ENCODE data around the gene PAX9.
A peak's percentile ranks its signal among the peaks of the same experiment; 100 is the strongest.

PAX9 gene

GRCh38 chr14:36655963-36656686 lies 5.5 kb upstream of the PAX9 start:
- DNase-seq (ENCODE audit: low read depth) = peak; percentile 73
- H3K4me3 ChIP-seq (ENCODE audit: low read length) = peak overlapping the region; percentile 50
- peak; percentile 81 for TF ChIP-seq CTCF (IDR thresholded peaks at IDR 0.05; ENCODE audit: insufficient read depth, low read depth, low read length, missing control alignments)

GRCh38 chr14:36656687-36657398 lies 4.8 kb upstream of the PAX9 start:
- H3K4me3 ChIP-seq (ENCODE audit: low read length) = peak overlapping the region; percentile 50
- DNase-seq (ENCODE audit: low read depth) = no peak
- TF ChIP-seq CTCF (IDR thresholded peaks at IDR 0.05; ENCODE audit: insufficient read depth, low read depth, low read length, missing control alignments) = no peak

GRCh38 chr14:36657399-36658122 lies 4.1 kb upstream of the PAX9 start:
- DNase-seq (ENCODE audit: low read depth) = peak; percentile 48
- no peak for TF ChIP-seq CTCF (IDR thresholded peaks at IDR 0.05; ENCODE audit: insufficient read depth, low read depth, low read length, missing control alignments)
- peak overlapping the region; percentile 50 for H3K4me3 ChIP-seq (ENCODE audit: low read length)

GRCh38 chr14:36658123-36659009 lies 3.3 kb upstream of the PAX9 start:
- no peak for DNase-seq (ENCODE audit: low read depth)
- TF ChIP-seq CTCF (IDR thresholded peaks at IDR 0.05; ENCODE audit: insufficient read depth, low read depth, low read length, missing control alignments) = no peak
- H3K4me3 ChIP-seq (ENCODE audit: low read length) = peak overlapping the region; percentile 50

- peak overlapping the region; percentile 50 for H3K4me3 ChIP-seq (ENCODE audit: low read length)
- no peak for TF ChIP-seq CTCF (IDR thresholded peaks at IDR 0.05; ENCODE audit: insufficient read depth, low read depth, low read length, missing control alignments)
- peak; percentile 6 for DNase-seq (ENCODE audit: low read depth)
Measured at GRCh38 chr14:36659010-36659821, 2.4 kb upstream of the PAX9 start.

Data from epithelial cell of esophagus (primary cell).